Measurements from ENCODE around the gene TNFAIP2. TPM values are rescaled to one million over a fixed set of nuclear protein-coding genes. Genes with fewer than 3 reads are reported as not detected.

TNFAIP2 gene
- total and polyA plus RNA-seq, 9 of the 15 experiments (the other 6 are each of a cell fraction or from before 2014, with no cell fraction given), result 22.6 to 68.6 (median 44.6) TPM

DNA sequence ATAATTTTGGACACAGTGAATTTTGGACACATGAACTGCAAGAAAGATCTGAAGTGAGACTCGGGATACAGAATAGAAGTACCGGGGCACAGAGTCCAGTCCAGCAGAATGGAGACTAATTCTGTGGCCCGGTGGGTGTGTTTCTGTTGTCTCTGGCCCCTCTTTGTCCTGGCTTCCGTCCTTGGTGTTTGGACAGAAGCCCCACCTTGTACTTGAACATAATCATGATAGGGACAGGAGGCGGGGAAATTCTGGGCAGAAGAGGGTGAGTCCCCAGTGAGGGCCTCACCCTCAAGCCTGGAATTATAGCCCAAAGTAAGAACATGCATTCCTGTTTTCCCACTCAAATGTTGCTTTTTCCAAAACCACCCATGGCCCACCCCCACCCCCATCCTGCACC lies 39.9 kb downstream of the TNFAIP2 start (continued):
- TF ChIP-seq, protein P1, sequence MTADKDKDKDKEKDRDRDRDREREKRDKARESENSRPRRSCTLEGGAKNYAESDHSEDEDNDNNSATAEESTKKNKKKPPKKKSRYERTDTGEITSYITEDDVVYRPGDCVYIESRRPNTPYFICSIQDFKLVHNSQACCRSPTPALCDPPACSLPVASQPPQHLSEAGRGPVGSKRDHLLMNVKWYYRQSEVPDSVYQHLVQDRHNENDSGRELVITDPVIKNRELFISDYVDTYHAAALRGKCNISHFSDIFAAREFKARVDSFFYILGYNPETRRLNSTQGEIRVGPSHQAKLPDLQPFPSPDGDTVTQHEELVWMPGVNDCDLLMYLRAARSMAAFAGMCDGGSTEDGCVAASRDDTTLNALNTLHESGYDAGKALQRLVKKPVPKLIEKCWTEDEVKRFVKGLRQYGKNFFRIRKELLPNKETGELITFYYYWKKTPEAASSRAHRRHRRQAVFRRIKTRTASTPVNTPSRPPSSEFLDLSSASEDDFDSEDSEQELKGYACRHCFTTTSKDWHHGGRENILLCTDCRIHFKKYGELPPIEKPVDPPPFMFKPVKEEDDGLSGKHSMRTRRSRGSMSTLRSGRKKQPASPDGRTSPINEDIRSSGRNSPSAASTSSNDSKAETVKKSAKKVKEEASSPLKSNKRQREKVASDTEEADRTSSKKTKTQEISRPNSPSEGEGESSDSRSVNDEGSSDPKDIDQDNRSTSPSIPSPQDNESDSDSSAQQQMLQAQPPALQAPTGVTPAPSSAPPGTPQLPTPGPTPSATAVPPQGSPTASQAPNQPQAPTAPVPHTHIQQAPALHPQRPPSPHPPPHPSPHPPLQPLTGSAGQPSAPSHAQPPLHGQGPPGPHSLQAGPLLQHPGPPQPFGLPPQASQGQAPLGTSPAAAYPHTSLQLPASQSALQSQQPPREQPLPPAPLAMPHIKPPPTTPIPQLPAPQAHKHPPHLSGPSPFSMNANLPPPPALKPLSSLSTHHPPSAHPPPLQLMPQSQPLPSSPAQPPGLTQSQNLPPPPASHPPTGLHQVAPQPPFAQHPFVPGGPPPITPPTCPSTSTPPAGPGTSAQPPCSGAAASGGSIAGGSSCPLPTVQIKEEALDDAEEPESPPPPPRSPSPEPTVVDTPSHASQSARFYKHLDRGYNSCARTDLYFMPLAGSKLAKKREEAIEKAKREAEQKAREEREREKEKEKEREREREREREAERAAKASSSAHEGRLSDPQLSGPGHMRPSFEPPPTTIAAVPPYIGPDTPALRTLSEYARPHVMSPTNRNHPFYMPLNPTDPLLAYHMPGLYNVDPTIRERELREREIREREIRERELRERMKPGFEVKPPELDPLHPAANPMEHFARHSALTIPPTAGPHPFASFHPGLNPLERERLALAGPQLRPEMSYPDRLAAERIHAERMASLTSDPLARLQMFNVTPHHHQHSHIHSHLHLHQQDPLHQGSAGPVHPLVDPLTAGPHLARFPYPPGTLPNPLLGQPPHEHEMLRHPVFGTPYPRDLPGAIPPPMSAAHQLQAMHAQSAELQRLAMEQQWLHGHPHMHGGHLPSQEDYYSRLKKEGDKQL (CRISPR knock-in tag; IDR thresholded peaks at IDR 0.05; ENCODE audit: borderline replicate concordance), result no peak
- TF ChIP-seq EWSR1 (IDR thresholded peaks at IDR 0.05; ENCODE audit: borderline replicate concordance, low read depth, partially characterized antibody) (no peak), NONO (IDR thresholded peaks at IDR 0.05; ENCODE audit: low read depth in 2 of 2, low read length in 1 of 2) (no peak)

DNA sequence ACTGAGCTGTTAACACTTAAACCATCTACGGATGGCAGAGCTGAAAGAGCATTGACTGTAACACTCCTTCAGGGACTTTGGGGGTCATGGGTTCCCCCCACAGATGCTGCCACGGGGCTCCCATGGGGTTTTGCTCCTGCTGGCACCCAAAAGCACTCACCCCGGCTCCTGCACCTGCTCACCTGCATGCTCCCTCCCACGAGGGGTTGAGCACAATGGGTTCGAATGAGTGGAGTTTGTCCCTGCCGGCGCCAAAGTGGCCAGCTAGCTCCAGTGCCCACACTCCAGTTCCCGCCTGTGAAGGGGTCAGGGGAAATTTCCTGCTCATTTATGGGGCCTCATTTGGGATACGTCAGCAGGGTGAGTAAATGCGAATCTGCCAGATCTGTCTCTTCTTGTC lies 40.7 kb downstream of the TNFAIP2 start:
- CTCF ChIA-PET (ENCODE audit: low intra/inter-chr PET ratio), result no interaction called here
- DNase-seq (ENCODE audit: extremely low read depth in 1 of 4, low spot score in 3 of 4) (no peak), ATAC-seq (no peak), FAIRE-seq (no peak)
- POLR2A ChIA-PET, result interaction anchor here (0.8 kb wide), 1 partner anchor 170 kb away, joined by 3 read pairs; the partner anchor contains the start of gene EIF5
- Histone ChIP-seq H3K27ac (ENCODE audit: extremely low read depth, low read depth, low read length) (no peak overlapping the region), H3K9me3 (replicated peaks; ENCODE audit: control insufficient read depth, insufficient read depth, low read depth, low read length) (no peaks in the 10 kb centered on the region), H4K20me1 (replicated peaks; ENCODE audit: control insufficient read depth, insufficient read depth, low read length) (no peaks in the 10 kb centered on the region), H2AFZ (ENCODE audit: low read depth, low read length) (no peak overlapping the region), H3K4me1 (replicated peaks in 1 of 2; ENCODE audit: control insufficient read depth in 2 of 2, insufficient read depth in 2 of 2, low read length in 2 of 2) (peaks cover 0 to 4% of the 10 kb centered on the region in 2 experiments; a peak in 1 of 5 replicates), H3K79me2 (ENCODE audit: control insufficient read depth, insufficient read depth, low read length) (no peaks in the 10 kb centered on the region), H3K9ac (ENCODE audit: insufficient read depth in 1 of 2, low read depth in 2 of 2, low read length in 2 of 2) (no peak overlapping the region), H3K9me1 (ENCODE audit: control insufficient read depth, insufficient read depth, low read length) (no peaks in the 10 kb centered on the region), H3K36me3 (ENCODE audit: control insufficient read depth, insufficient read depth, low read length) (no peaks in the 10 kb centered on the region), H3K27me3 (ENCODE audit: control insufficient read depth in 2 of 2, insufficient read depth in 2 of 2, low read length in 2 of 2) (peaks cover 6 to 36% of the 10 kb centered on the region in 2 experiments; a peak in 4 of 5 replicates), H3K4me3 (no peak overlapping the region), H3K4me2 (ENCODE audit: insufficient read depth, low read length) (no peak overlapping the region)
- BruUV-seq (replicated peaks), result no TSS peak
- intact Hi-C loops (cut with micrococcal nuclease) (no loop called here), in situ Hi-C loops (cut with MboI) (no loop called here)
- TF ChIP-seq ZNF696 (CRISPR knock-in tag; conservative IDR thresholded peaks at IDR 0.05), result no peak
- no peak for TF ChIP-seq ZNF133 (CRISPR knock-in tag; IDR thresholded peaks at IDR 0.05)
- no peak for TF ChIP-seq ZNF707 (CRISPR knock-in tag; conservative IDR thresholded peaks at IDR 0.05)
- TF ChIP-seq GATA2 (CRISPR knock-in tag; IDR thresholded peaks at IDR 0.05), result no peak
- TF ChIP-seq, protein P2, sequence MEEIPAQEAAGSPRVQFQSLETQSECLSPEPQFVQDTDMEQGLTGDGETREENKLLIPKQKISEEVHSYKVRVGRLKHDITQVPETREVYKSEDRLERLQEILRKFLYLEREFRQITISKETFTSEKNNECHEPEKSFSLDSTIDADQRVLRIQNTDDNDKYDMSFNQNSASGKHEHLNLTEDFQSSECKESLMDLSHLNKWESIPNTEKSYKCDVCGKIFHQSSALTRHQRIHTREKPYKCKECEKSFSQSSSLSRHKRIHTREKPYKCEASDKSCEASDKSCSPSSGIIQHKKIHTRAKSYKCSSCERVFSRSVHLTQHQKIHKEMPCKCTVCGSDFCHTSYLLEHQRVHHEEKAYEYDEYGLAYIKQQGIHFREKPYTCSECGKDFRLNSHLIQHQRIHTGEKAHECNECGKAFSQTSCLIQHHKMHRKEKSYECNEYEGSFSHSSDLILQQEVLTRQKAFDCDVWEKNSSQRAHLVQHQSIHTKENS (CRISPR knock-in tag; IDR thresholded peaks at IDR 0.05), result no peak
- TF ChIP-seq ZNF124 (CRISPR knock-in tag; IDR thresholded peaks at IDR 0.05), result no peak
- no peak for TF ChIP-seq CREM (IDR thresholded peaks at IDR 0.05; ENCODE audit: low read depth)
- no peak for TF ChIP-seq PRMT5 (CRISPR knock-in tag; IDR thresholded peaks at IDR 0.05)
- TF ChIP-seq ZBTB17 (CRISPR knock-in tag; IDR thresholded peaks at IDR 0.05), result no peak
- no peak for TF ChIP-seq PHTF2 (CRISPR knock-in tag; IDR thresholded peaks at IDR 0.05)
- TF ChIP-seq NFE2 (IDR thresholded peaks at IDR 0.05; ENCODE audit: low read depth), result no peak
- TF ChIP-seq, protein P3, sequence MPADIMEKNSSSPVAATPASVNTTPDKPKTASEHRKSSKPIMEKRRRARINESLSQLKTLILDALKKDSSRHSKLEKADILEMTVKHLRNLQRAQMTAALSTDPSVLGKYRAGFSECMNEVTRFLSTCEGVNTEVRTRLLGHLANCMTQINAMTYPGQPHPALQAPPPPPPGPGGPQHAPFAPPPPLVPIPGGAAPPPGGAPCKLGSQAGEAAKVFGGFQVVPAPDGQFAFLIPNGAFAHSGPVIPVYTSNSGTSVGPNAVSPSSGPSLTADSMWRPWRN (IDR thresholded peaks at IDR 0.05; ENCODE audit: low read depth), result no peak
- no peak for TF ChIP-seq ZNF444 (CRISPR knock-in tag; IDR thresholded peaks at IDR 0.05)
- WGBS (ENCODE audit: insufficient coverage, low coverage, missing lambda C conversion rate), result 11% methylated on average over 10 of the region's 10 CpGs

Data from K562 (cell line).